MCF 10A (cell line): ENCODE data around the gene SLC35F4. TPM values are rescaled to one million over a fixed set of nuclear protein-coding genes. Genes with fewer than 3 reads are reported as not detected.

Experiments
- BruUV-seq: library from RNA; stranded (reverse); fragments of 400-500 nt; replicated peaks from 2 replicates; lab custom pipeline; 2021; lab: Mats Ljungman, UMichigan
- CTCF ChIA-PET: fragments of 300-600 bp; sonication (Branson Sonifier 250); formaldehyde crosslinking; extraction: SDS; loops from one replicate; lab custom pipeline; 2021; ENCODE audit warnings: antibody characterized with exemption, inconsistent platforms; lab: Yijun Ruan, JAX
- POLR2A ChIA-PET: fragments of 300-600, 350-650 bp; sonication (Branson Sonifier 250); formaldehyde crosslinking; extraction: SDS; loops from one replicate; lab custom pipeline; 2020; ENCODE audit warnings: antibody characterized with exemption, inconsistent platforms; lab: Yijun Ruan, JAX
- DNase-seq: peaks from one replicate; pipeline ENCODE4 v3.0.0-alpha.2; 2018; ENCODE audit not compliant: unreplicated experiment
- H3K27ac Mint-ChIP-seq: one replicate; pipeline ENCODE4 v1.8.0; 2022; ENCODE audit warnings: mild to moderate bottlenecking, low read depth, mixed read lengths; ENCODE audit not compliant: unreplicated experiment
- H3K27me3 Mint-ChIP-seq: one replicate; pipeline ENCODE4 v1.8.0; 2022; ENCODE audit warnings: mixed read lengths; ENCODE audit not compliant: insufficient read depth, unreplicated experiment
- H3K36me3 Mint-ChIP-seq: one replicate; pipeline ENCODE4 v1.8.0; 2022; ENCODE audit warnings: mild to moderate bottlenecking, moderate library complexity, mixed read lengths; ENCODE audit not compliant: insufficient read depth, unreplicated experiment
- H3K4me1 Mint-ChIP-seq: one replicate; pipeline ENCODE4 v1.8.0; 2022; ENCODE audit warnings: mixed read lengths; ENCODE audit not compliant: insufficient read depth, unreplicated experiment
- H3K4me3 Mint-ChIP-seq: one replicate; pipeline ENCODE4 v1.8.0; 2022; ENCODE audit warnings: mild to moderate bottlenecking, moderate library complexity, mixed read lengths; ENCODE audit not compliant: unreplicated experiment
- H3K9me3 Mint-ChIP-seq: one replicate; pipeline ENCODE4 v1.8.0; 2022; ENCODE audit warnings: mixed read lengths; ENCODE audit not compliant: unreplicated experiment
- intact Hi-C: fragments of 100-400 bp; cut with micrococcal nuclease; formaldehyde crosslinking; loops from 2 replicates; pipeline ENCODE4 v1.14.1; 2022
- total RNA-seq: library from RNA; stranded (reverse); gene quantifications from 2 replicates; pipeline ENCODE4 v1.2.3, GENCODE V29; 2022
- TF ChIP-seq, protein P1 (sequence below): fragments of 200-600 bp; IDR thresholded peaks from one replicate; pipeline ENCODE4 v1.8.0; 2022; ENCODE audit warnings: antibody characterized with exemption, mild to moderate bottlenecking; ENCODE audit not compliant: unreplicated experiment

Gene SLC35F4
- total RNA-seq, 1 experiment from 2014 or later: not detected

DNA sequence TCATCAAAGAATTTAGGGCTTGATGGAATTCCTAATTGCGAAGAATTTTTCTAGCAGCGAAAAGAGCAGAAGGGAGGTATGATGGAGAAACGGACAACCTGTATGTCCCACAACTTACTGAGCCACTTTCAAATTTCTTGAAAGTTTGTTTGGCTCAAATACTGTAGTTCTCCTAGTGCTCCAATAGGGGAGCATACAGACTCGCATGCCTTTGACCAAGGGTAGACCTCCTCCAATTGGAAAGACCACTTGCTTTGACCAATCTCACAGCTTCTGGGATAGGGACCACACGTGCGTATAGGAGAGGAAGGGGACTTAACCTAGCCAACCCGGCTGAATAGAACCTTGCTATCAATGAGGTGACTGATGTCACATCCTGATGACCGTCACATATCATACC lies 28.6 kb downstream of the SLC35F4 start:
- no peak for DNase-seq
- ChIA-PET POLR2A (no interaction called here), CTCF (no interaction called here)
- no peak overlapping the region for H3K27ac Mint-ChIP-seq
- H3K4me1 Mint-ChIP-seq: peaks cover 38% of the 10 kb centered on the region
- H3K27me3 Mint-ChIP-seq: no peaks in the 10 kb centered on the region
- no peak overlapping the region for H3K4me3 Mint-ChIP-seq
- intact Hi-C loops: no loop called here
- TF ChIP-seq, protein P1, sequence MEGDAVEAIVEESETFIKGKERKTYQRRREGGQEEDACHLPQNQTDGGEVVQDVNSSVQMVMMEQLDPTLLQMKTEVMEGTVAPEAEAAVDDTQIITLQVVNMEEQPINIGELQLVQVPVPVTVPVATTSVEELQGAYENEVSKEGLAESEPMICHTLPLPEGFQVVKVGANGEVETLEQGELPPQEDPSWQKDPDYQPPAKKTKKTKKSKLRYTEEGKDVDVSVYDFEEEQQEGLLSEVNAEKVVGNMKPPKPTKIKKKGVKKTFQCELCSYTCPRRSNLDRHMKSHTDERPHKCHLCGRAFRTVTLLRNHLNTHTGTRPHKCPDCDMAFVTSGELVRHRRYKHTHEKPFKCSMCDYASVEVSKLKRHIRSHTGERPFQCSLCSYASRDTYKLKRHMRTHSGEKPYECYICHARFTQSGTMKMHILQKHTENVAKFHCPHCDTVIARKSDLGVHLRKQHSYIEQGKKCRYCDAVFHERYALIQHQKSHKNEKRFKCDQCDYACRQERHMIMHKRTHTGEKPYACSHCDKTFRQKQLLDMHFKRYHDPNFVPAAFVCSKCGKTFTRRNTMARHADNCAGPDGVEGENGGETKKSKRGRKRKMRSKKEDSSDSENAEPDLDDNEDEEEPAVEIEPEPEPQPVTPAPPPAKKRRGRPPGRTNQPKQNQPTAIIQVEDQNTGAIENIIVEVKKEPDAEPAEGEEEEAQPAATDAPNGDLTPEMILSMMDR: no peak
- no peaks in the 10 kb centered on the region for H3K9me3 Mint-ChIP-seq
- no TSS peak for BruUV-seq
- H3K36me3 Mint-ChIP-seq: peaks cover 7% of the 10 kb centered on the region

DNA sequence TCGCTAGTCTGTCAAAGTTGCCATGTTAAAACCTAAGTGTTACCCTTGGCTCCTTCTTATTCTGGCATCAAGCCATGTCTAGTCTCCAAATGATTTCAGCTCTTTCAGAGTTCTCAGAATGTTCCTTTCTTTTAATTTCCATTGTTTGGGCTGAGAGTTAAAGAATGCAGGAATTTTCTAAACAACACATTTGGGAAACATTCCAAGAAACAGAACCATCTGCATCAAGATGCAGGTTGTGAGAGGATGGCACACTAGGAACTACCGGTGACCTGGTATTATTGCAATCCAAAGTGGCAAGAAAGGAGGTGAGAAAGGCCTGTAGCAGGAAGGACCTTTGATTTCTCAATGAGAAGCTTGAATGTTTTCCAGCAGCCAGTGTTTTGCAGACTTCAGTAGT lies 30.1 kb downstream of the SLC35F4 start:
- no peaks in the 10 kb centered on the region for H3K9me3 Mint-ChIP-seq
- TF ChIP-seq, protein P1: no peak
- intact Hi-C loops: loop anchor here (2.0 kb wide), 1 partner anchor 35 kb away; no protein-coding TSS in a partner anchor
- peaks cover 7% of the 10 kb centered on the region for H3K36me3 Mint-ChIP-seq
- H3K4me3 Mint-ChIP-seq: no peak overlapping the region
- no TSS peak for BruUV-seq
- ChIA-PET POLR2A (interaction anchor here (0.7 to 1.1 kb wide), 4 partner anchors 14 to 88 kb away, joined by 3 to 5 read pairs (median 3); no protein-coding TSS in a partner anchor), CTCF (no interaction called here)
- DNase-seq: peak; percentile 78
- H3K27me3 Mint-ChIP-seq: no peaks in the 10 kb centered on the region
- peaks cover 38% of the 10 kb centered on the region for H3K4me1 Mint-ChIP-seq
- H3K27ac Mint-ChIP-seq: peak overlapping the region; percentile 73

DNA sequence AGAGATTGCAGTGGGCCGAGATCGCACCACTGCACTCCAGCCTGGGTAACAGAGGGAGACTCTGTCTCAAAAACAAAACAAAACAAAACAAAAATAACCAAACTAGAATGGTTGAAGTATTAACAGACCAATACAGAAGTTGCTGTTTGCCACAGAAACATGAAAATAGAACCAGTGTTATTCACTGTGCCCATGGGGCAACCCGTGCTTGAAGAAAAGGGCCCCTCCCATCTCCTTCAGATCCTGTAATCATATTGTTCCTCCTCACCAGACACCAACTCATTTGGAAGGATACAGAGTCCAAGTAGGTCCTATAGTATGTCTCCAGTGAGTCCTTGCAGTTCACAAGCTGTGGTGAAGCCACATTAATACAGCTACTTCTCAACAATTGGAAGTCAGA lies 30.9 kb downstream of the SLC35F4 start:
- Mint-ChIP-seq H3K4me3 (no peak overlapping the region), H3K27me3 (no peaks in the 10 kb centered on the region), H3K9me3 (no peaks in the 10 kb centered on the region), H3K36me3 (peaks cover 7% of the 10 kb centered on the region), H3K4me1 (peaks cover 38% of the 10 kb centered on the region), H3K27ac (peak overlapping the region; percentile 73)
- intact Hi-C loops: loop anchor here (2.0 kb wide), 1 partner anchor 36 kb away; no protein-coding TSS in a partner anchor
- POLR2A ChIA-PET: interaction anchor here (0.6 to 1.1 kb wide), 2 partner anchors 46 to 86 kb away, joined by 3 read pairs; no protein-coding TSS in a partner anchor
- BruUV-seq: no TSS peak
- TF ChIP-seq, protein P1: no peak
- CTCF ChIA-PET: no interaction called here
- peak; percentile 26 for DNase-seq

DNA sequence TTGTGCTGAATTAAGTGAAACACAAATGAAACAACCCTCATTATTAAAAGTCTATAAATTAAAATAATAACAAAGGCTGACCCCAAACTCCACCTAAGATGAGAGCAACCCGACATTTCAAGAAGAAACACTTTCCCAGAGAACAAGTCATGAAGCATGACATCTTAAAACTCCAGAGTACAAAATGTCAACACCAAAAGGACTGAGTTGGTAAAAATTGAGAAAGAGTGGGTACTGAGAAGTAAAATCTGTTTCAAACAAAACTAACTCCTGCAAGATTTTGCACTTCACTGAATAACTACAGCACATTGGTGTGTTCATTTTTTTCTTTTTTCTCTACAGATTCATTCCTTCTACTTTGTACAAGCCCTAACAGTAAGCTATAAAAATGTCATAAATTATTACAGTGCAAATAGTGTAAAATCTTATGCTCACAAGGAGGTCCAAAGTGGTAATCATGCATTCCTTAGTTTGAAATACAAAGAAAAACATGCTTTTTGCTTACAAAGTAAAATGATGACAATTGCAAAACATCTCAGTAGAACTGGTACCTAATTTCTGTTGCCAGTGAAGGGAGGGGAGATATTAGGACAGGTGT lies 31.8 kb downstream of the SLC35F4 start:
- Mint-ChIP-seq H3K27me3 (no peaks in the 10 kb centered on the region), H3K4me1 (peaks cover 39% of the 10 kb centered on the region), H3K9me3 (no peaks in the 10 kb centered on the region), H3K27ac (peak overlapping the region; percentile 73), H3K4me3 (no peak overlapping the region), H3K36me3 (peaks cover 7% of the 10 kb centered on the region)
- intact Hi-C loops: loop anchor here (2.0 kb wide), 1 partner anchor 37 kb away; no protein-coding TSS in a partner anchor
- TF ChIP-seq, protein P1: no peak
- POLR2A ChIA-PET: interaction anchor here (1.2 to 2.3 kb wide), 4 partner anchors 11 to 108 kb away, joined by 3 to 12 read pairs (median 4); no protein-coding TSS in a partner anchor
- no peak for DNase-seq
- CTCF ChIA-PET: interaction anchor here (0.5 to 1.4 kb wide), 3 partner anchors 51 to 148 kb away, joined by 3 to 4 read pairs (median 3); no protein-coding TSS in a partner anchor
- no TSS peak for BruUV-seq
